Measurements from ENCODE around the gene NUDT3. TPM values are rescaled to one million over a fixed set of nuclear protein-coding genes. Genes with fewer than 3 reads are reported as not detected.

NUDT3 gene
- total RNA-seq, 1 experiment from 2014 or later: 18.5 TPM

DNA sequence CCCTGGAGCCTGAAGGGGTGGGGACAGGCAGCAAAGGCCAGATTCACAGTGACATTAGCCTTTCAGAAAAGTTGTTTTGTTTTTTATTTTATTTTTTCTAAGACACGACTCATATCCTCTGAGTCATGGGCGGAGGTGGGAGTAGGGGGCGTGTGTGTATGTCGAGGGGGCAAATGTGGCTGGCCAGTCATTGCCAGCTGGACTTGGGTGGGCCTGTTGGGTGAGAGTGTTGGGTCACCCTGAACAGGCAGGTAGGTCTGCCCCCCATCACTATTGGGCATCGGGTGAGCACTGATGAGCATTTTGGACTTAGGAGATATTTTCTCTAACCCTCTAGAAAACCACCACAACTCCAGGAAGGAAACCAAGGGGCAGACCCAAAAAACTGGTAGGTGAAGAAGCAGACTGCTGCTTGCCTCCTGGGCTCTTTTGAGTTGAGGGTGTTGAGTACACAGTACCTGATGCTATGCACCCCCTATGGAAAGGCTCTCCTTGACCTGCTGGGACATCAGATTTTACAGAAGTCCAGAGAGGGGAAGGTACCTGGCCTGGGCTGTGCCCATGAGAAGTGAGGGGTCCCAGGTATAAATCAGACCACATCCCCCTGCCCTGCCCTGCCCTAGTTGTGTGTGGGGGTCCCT lies 149.2 kb downstream of the NUDT3 start:
- DNase-seq (ENCODE audit: extremely low read depth, low read depth): no peak

DNA sequence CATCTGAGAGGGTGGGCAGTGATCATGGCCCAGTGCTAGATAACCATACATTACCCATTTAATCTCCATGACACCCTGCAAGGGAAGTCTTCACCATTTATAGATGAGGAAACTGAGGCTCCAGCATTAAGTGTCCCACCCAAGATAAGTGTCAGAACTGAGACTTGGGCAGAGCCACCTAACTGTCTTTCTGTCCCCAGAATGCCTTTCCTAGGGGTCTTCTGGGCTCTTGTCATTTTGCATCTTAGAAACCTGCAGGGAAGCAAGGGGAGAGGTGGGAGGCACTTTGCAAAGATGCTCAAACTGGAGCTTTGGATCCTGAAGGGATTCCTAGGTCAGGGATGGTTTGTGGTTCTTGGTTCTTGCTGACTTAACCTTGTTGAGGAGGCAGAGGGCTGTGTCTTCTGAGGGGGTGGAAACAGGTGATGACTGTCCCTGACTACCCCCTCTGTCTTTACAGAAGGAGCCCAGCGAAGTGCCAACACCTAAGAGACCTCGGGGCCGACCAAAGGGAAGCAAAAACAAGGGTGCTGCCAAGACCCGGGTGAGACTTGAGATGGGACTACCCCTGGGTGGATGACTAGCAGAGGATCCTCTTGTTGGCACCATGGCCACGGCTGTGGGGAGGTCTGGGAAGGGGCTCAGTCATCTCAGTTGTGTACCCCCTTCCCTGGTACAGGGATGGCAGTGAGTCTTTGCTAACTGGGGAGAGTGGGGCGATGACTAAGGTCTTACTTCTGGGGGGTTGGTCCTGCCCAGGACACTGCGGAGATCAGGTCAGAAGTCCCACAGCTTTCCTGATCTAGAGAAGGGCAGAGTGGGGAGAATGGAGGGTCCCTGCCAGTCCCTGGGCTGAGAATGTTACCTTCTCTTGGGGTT lies 150.0 kb downstream of the NUDT3 start:
- no peak for DNase-seq (ENCODE audit: extremely low read depth, low read depth)

DNA sequence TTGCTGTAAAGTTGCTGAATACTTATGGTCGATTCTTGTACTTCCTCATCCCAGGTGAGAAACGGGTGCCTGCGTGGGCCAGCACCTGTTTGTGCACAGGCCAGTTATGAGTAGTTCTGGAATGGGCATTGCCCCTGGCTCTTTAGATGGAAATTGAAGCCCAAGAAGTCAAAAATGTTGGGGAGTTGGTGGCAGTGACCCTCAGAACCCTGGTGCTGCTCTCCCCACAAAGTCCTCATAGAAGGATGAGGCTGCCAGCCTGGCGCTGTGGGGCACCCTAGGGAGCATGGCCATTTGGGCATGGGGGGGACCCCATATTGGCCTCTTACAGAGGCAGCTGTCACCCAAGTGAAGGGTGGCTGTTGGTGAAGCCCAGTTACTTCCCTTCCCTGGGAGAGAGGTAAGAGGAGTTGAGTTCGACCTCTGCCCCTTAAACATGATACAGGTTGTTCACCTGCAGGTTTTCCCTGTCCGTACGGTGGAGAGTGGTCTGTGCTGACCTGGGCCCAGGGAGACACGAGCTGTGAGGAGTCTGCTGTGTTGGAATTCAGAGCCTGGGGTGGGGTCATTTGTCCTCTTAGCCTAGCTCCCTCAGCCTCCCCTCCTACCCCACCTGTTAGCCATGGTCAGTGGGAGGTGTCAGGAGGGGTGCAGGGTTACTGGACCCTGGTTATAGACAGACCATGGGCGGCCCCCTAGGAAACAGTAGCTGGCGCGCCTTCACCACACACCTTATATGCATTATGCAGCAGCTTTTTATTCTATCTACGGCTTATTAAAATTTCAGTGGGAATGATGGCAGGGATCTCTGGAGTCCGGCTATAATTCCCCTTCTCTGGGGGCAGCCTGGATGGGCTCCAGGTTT lies 150.9 kb downstream of the NUDT3 start:
- no peak for DNase-seq (ENCODE audit: extremely low read depth, low read depth)

DNA sequence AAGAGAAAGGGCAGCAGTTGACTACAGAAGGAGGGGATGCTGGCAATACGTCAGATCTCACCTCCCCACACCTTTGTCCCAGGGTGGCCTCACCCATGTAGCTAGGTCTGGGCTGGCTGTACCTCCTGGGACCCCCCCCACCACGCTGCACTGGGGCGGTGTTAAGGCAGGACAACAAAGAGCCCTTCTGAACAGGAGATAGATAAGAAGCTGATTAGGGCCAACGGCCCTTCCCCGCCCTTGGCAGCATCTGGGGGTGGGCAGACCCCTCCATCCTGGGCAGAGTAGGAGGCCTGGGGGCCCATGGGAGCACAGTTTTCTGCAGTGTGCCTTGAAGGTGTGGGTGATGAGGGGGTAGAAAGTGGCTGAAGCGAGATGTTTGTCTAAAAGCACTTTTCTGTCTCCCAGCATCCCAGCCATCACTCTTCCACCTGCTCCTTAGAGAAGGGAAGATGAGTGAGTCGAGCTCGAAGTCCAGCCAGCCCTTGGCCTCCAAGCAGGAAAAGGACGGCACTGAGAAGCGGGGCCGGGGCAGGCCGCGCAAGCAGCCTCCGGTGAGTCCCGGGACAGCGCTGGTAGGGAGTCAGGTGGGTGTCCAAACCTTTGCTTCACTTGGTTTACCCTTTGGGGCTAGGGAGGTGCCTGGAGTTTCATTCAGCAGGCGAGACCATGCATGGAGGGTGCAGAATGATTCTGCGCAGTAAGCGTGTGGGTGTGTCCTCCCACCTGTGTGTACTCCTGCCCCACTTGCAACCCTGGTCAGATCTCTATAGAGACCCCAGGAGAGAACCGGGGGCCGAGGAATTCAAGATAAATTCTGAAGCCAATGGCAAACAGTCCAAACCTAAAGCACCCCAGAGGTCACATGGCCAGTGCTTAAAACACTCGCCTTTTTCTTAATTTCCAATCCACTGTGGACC lies 151.9 kb downstream of the NUDT3 start:
- no peak for DNase-seq (ENCODE audit: extremely low read depth, low read depth)

DNA sequence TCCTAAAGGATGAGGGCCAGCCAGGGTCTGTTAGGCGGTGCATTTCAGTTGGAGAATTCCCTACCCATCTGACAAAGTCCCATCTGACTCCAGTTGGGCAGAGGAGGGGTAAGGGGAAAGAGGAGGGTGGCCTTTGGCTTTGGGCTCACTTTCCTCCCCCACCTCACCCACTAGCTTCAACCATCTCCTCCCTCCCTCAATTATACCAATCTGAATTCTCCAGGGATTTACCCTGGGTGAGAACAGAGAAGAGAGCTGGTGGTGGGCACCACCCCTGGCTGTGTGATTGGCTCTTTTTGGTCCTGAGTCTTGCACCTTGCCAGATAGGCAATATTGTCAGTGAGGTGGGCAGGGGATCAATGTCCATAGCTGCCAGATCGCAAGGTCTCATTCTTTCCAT lies 152.6 kb downstream of the NUDT3 start:
- DNase-seq (ENCODE audit: extremely low read depth, low read depth): no peak

DNA sequence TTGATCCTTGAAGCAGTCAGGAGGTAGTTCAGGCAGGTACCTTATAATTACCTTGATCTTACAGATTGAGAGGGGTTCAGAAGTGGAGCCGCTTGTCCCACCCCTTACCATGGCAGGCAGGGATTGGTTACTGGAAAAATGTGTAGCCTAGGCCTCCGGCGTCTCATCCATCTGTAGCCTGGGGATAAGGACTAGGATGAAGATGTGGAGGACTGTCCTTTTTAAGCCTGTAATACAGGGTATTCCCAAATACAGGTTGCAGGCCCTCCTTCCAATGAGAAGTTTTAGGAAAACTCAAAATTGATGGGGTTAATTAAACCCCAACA lies 153.0 kb downstream of the NUDT3 start:
- DNase-seq (ENCODE audit: extremely low read depth, low read depth): no peak

DNA sequence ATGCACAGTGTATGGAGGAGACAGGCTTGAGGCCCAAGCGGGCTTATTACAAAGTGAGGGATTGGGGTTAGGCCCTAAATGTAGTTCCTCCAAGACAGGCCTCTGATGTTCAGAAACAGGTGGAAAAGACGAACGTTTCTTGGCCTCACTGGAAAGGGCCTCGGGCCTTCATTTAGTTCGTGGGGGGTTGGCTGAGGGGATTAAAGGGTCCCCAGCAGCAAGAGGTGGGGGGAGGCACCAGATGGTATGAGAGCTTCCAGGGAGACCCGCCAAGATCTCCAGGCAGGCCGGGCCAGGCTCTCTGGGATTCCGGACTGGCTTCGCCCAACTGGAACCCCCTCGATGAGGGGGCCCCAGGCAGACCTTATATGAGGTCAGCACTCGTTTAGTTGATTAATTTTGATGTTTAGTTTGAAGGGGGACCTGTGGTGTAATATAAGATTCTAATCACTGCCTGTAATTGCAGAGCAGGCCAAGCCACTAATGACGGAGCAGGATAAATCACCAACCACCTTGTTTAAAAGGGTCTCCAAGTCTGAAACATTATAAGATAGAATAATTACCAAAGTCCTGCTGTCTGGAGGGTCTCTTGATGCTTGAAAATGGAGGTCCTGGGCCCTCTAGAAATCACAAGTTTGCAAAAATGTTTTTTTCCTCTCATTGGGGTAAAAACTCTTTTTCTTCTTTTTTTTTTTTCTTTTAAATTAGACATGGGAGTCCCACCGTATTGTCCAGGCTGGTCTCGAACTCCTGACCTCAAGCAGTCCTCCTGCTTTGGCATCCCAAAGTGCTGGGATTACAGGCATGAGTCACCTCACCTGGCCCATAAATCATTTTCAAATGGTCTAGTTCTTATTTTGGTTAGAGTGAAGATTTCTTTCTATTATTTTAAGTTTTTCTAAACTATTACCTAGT lies 153.6 kb downstream of the NUDT3 start:
- no peak for DNase-seq (ENCODE audit: extremely low read depth, low read depth)

DNA sequence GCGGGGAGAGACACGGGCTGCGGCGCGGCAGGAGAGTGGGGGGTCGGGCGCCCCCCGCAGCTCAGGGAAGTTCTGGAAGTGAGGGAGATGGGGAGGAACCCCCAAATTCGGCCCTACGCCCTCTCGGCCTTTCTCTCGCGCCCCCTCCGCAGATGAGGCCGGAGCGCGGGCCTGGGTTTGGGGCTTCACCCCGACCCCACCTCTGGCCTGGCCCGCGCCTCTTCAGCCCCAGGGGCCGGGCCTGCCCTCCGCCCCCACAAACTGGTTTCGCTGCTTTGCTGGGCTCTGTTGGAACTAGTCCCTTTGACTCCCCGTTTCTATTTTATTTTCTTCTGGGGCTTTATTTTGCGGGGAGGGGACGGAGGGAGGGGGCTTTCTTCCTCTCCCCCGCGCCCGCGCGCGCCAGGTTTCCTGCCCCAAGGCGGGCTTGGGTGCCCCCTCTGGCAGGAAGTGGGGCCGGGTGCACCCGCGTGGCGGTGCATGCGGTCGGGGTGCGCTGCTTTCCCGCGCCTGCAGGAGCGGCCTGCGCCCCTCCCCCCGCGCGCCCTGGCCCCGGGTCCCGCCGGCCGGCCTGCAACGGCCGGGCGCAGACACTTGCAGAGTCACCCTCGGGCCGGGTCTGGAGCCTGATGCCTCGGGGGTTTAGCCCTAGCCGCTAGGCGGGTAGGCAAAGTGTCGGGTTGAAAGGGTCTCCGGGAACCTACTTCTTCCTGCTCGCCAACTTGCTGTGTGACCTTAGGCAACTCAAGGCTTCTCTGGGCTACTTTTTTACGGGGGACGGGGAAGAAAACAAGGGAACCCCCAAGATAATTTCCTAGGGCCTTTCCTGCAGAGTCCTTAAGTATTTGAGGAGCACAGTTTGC lies 154.5 kb downstream of the NUDT3 start:
- peak; percentile 31 for DNase-seq (ENCODE audit: extremely low read depth, low read depth)

DNA sequence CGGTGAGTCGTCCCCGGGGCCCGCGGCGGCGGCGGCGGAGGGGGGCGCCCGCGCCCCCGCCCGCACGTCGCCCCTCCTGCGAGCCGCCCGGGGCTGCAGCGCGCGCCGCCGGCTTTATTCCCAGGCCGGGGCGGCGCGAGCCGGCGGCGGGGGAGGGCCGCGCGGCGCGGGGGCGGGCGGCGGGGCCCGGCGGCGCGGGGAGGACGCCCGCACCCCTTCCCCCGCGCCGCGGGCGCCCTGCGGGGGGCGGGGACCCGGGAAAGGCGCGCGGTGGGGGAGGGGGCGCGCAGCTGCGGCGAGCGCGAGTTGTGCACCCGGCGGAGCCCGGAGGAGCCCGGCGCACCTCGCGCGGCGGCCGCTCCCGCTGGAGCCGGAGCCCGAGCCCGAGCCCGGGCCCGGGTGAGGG lies 155.2 kb downstream of the NUDT3 start:
- no peak for DNase-seq (ENCODE audit: extremely low read depth, low read depth)

DNA sequence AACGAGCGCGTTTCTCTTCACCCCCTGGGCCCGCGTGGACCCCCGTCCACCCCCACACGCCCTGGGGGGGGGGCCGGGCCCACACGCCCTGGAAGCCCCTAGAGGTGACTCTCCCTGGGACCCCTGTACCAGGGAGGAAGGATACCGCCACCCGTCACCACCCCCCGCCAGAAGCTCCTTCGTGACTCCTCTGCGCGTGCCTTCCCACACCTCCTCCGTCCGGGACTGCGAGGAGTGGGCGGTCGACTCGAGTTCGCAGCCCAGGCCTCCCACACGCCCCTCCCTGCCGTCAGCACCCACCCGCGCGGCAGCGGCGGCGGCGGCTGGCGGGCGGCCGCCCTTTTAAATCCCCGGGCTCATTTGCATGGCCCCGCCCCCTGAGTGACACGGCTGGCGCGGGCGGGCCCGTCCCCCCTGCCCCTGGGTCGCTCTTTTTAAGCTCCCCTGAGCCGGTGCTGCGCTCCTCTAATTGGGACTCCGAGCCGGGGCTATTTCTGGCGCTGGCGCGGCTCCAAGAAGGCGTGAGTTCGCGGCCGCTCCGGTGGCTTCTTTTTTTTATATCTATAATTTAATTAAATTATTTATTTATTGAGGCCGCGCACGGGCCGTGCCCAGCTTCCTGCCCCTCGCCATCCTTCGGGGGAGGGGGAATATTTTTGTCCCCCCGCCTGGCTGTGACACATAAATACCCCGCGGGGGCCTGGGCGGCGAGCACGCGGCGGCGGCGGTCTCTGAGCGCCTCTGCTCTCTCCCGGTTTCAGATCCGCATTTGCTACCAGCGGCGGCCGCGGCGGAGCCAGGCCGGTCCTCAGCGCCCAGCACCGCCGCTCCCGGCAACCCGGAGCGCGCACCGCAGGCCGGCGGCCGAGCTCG lies 155.8 kb downstream of the NUDT3 start, which contains the start of gene HMGA1:
Gene HMGA1, plus strand, starts transcription at position 431 of the 873 bp plus-strand sequence. CDS start 3,908 bp downstream, outside the sequence.
- DNase-seq (ENCODE audit: extremely low read depth, low read depth): peak; percentile 78

DNA sequence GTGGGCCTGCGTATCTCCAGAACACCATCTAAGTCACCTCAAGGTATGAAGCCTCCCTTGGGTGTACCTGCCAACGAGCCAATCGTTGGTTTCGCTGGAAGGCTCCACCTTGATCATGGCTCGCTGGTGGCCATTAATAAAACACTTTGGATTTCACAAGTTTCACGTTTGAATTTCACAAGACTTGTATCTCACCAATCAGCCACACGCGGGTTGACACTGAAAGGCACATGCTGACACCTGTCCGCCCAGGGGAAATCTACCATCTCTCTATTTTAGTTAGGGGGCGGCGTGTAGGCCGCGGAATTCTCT lies 156.4 kb downstream of the NUDT3 start:
- no peak for DNase-seq (ENCODE audit: extremely low read depth, low read depth)

DNA sequence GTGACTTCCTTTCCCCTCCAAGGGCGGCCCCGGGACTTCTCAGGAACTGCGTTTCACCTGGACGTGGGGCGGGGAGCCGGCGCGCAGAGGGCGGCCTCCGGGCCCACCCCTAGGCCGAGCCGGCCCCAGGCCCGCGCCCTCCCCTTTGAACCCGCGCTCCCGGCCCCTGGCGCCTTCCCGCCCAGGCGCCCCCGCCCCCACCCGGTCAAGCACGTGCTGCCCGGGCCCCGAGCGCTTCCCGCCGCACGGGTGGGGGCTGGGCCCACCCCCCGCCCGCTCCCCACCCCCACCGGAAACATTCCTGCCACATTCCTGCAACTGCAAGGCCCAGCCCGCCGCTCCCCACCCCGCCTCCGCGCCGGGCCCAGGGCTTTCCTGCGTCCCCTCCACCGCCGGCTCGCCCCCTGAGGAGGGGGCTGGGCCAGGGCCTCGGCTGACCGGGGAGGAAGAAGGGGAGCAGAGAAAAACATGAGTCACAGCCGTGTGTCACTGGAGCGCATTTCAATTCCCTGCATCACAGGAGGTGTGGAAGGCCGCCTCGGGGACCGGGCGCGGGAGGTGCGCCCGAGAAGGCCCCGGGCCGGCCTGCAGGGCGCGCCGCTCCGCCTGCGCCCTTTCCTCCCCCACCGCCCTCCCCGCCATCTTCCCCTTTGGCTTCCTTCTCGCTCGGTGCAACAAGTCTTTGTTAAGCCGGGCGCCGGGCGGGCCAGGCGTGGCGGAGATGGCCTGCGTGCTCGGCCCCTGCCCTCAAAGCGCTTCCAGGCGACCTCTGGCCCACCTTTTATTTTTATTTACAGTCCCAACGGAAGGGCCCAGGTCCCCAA lies 156.9 kb downstream of the NUDT3 start:
- no peak for DNase-seq (ENCODE audit: extremely low read depth, low read depth)

DNA sequence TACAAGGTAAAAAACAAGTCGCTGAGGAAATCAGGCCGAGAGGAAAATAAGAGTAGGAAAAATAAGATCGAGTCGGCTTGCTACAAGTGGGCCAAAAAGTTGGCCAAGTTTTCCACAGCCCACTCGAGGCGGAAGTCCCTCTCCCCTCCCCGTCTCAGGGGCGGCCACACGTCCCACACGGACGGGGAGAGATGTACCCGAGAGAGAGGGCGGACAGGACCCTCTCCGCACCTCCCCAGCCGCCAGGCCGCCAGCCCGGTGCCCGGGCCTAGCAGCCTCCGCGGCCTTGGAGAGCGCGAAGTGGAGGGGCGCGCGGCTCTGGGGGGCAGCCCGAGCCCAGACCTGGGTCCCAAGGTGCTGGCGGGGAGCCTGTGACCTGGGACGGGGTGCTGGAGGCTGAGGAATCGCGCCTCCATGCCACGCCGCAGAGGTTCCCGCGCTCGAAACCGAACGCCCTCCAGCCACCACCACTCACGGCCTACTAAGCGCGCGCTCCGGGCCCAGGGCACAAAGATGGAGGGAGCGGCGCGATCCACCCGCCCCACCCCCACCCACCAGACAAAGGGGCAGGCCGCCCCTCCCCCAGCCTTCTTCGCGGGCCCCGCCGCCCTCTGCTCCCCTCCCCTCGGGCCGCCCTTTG lies 157.7 kb downstream of the NUDT3 start:
- no peak for DNase-seq (ENCODE audit: extremely low read depth, low read depth)

DNA sequence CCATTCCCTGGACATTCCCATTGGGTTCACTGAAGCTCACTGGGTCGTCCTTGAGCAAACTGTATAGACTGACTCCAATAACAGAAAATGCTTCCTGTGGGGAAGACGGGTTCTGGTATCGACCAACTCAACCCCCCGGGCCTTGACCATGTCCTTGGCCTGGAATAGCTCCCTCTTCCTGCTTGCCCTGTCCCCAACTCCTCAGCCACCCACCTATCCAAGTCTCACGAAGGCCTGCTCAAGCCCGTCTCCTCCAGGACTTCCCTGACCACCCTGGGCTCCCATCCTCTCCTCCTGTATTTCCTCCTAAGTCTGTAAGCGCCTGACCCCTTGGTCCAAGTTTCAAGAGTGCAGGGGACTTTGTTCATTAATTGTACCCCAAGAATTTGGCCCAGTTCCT lies 158.6 kb downstream of the NUDT3 start:
- DNase-seq (ENCODE audit: extremely low read depth, low read depth): no peak

DNA sequence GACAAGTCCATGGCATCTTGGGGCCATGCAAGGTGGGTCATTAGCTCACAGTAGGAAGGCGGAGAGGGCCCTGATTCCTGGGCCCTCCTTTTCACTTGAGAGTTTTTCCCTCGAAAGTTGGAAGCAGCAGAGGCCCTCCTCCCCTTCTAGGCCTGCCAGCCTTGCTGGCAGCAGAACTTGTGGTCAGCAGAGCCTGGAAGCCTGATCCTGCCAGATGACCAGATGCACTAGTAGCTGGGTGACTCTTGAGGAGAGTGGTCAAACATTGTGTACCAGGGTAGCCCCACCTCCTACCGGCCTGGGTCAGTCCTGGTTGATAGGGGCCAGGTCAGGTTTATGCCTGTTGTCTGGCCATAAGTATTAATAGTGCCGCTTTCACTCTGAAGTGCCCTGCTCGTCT lies 159.6 kb downstream of the NUDT3 start:
- DNase-seq (ENCODE audit: extremely low read depth, low read depth): no peak
